HL-60 (cell line): ENCODE data around the gene TRIO.

Experiments used
- GABPA ChIP-seq: IDR thresholded peaks from 2 replicates; pipeline ENCODE4 v1.6.1; 2012; ENCODE audit warnings: low read depth
- POLR2AphosphoS5 ChIP-seq: IDR thresholded peaks from 2 replicates; pipeline ENCODE4 v1.6.1; 2012; ENCODE audit warnings: low read depth
- TF ChIP-seq, protein P1 (sequence below): IDR thresholded peaks from one replicate; pipeline ENCODE4 v1.5.1; 2011; ENCODE audit warnings: low read length, control low read depth, inconsistent platforms; ENCODE audit not compliant: insufficient read depth
- TF ChIP-seq, protein P2 (sequence below): IDR thresholded peaks from 2 replicates; pipeline ENCODE4 v1.6.1; 2012; ENCODE audit warnings: low read depth; ENCODE audit not compliant: insufficient replicate concordance

GRCh38 chr5:14226554-14226953 is 83.4 kb downstream of the TRIO start:
- TF ChIP-seq, protein P1, sequence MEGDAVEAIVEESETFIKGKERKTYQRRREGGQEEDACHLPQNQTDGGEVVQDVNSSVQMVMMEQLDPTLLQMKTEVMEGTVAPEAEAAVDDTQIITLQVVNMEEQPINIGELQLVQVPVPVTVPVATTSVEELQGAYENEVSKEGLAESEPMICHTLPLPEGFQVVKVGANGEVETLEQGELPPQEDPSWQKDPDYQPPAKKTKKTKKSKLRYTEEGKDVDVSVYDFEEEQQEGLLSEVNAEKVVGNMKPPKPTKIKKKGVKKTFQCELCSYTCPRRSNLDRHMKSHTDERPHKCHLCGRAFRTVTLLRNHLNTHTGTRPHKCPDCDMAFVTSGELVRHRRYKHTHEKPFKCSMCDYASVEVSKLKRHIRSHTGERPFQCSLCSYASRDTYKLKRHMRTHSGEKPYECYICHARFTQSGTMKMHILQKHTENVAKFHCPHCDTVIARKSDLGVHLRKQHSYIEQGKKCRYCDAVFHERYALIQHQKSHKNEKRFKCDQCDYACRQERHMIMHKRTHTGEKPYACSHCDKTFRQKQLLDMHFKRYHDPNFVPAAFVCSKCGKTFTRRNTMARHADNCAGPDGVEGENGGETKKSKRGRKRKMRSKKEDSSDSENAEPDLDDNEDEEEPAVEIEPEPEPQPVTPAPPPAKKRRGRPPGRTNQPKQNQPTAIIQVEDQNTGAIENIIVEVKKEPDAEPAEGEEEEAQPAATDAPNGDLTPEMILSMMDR = no peak
- TF ChIP-seq, protein P2, sequence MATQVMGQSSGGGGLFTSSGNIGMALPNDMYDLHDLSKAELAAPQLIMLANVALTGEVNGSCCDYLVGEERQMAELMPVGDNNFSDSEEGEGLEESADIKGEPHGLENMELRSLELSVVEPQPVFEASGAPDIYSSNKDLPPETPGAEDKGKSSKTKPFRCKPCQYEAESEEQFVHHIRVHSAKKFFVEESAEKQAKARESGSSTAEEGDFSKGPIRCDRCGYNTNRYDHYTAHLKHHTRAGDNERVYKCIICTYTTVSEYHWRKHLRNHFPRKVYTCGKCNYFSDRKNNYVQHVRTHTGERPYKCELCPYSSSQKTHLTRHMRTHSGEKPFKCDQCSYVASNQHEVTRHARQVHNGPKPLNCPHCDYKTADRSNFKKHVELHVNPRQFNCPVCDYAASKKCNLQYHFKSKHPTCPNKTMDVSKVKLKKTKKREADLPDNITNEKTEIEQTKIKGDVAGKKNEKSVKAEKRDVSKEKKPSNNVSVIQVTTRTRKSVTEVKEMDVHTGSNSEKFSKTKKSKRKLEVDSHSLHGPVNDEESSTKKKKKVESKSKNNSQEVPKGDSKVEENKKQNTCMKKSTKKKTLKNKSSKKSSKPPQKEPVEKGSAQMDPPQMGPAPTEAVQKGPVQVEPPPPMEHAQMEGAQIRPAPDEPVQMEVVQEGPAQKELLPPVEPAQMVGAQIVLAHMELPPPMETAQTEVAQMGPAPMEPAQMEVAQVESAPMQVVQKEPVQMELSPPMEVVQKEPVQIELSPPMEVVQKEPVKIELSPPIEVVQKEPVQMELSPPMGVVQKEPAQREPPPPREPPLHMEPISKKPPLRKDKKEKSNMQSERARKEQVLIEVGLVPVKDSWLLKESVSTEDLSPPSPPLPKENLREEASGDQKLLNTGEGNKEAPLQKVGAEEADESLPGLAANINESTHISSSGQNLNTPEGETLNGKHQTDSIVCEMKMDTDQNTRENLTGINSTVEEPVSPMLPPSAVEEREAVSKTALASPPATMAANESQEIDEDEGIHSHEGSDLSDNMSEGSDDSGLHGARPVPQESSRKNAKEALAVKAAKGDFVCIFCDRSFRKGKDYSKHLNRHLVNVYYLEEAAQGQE = no peak
- TF ChIP-seq POLR2AphosphoS5 (no peak), GABPA (no peak)
